Embryonic facial prominence (tissue), 1 donor: ENCODE data around the gene ANO5.
"Not testable (repeated sequence)": the region's sequence is repeated elsewhere in the genome, so short reads cannot be mapped to it uniquely, and the experiment has no call there.

ENCODE experiments used
- DNase-seq: peaks from one replicate; pipeline ENCODE4 v3.0.0-alpha.2; 2016; ENCODE audit errors: extremely low spot score

The ANO5 gene

GRCh38 chr11:22197139-22198005 lies 4.5 kb downstream of the ANO5 start:
- DNase-seq: no peak

- no peak for DNase-seq
Observed at GRCh38 chr11:22199243-22199642, 6.4 kb downstream of the ANO5 start.

GRCh38 chr11:22203281-22203680 lies 10.4 kb downstream of the ANO5 start:
- no peak for DNase-seq

GRCh38 chr11:22207162-22207561 lies 14.3 kb downstream of the ANO5 start:
- no peak for DNase-seq

GRCh38 chr11:22208151-22208858 lies 15.4 kb downstream of the ANO5 start:
- DNase-seq: no peak

GRCh38 chr11:22216940-22217339 lies 24.1 kb downstream of the ANO5 start:
- DNase-seq: no peak

GRCh38 chr11:22221143-22221542 lies 28.3 kb downstream of the ANO5 start:
- no peak for DNase-seq

- DNase-seq: no peak
Observed at GRCh38 chr11:22225190-22225589, 32.3 kb downstream of the ANO5 start.

GRCh38 chr11:22234743-22235142 lies 41.9 kb downstream of the ANO5 start:
- no peak for DNase-seq

- DNase-seq: peak; percentile 8
Observed at GRCh38 chr11:22244986-22245592, 52.2 kb downstream of the ANO5 start.

GRCh38 chr11:22246992-22247391 lies 54.1 kb downstream of the ANO5 start:
- no peak for DNase-seq

GRCh38 chr11:22249871-22250270 lies 57.0 kb downstream of the ANO5 start:
- no peak for DNase-seq

- no peak for DNase-seq
Observed at GRCh38 chr11:22256876-22257275, 64.0 kb downstream of the ANO5 start.

- no peak for DNase-seq
Observed at GRCh38 chr11:22263613-22264012, 70.7 kb downstream of the ANO5 start.

- not testable (repeated sequence) for DNase-seq
Observed at GRCh38 chr11:22268983-22269624, 76.2 kb downstream of the ANO5 start.

- no peak for DNase-seq
Observed at GRCh38 chr11:22273781-22274180, 80.9 kb downstream of the ANO5 start.

GRCh38 chr11:22275600-22275999 lies 82.7 kb downstream of the ANO5 start:
- DNase-seq: no peak

GRCh38 chr11:22276535-22276934 lies 83.7 kb downstream of the ANO5 start:
- DNase-seq: no peak

- DNase-seq: not testable (repeated sequence)
Observed at GRCh38 chr11:22284991-22285390, 92.1 kb downstream of the ANO5 start.

- DNase-seq: no peak
Observed at GRCh38 chr11:22302368-22302767, 109.5 kb downstream of the ANO5 start.

GRCh38 chr11:22304337-22304961 lies 111.6 kb downstream of the ANO5 start:
- DNase-seq: peak; percentile 54

GRCh38 chr11:22317656-22318055 lies 124.8 kb downstream of the ANO5 start:
- no peak for DNase-seq
